Aorta (tissue), 5 donors: Measurements from ENCODE around the gene ENTREP1. TPM values are rescaled to one million over a fixed set of nuclear protein-coding genes. Genes with fewer than 3 reads are reported as not detected.

Experiments used
- ATAC-seq: fragments of 200-7000 bp; cut with Tn5 transposase; one replicate; pipeline ENCODE4 v1.9.1; 2022; ENCODE audit warnings: moderate library complexity; ENCODE audit not compliant: low FRiP score
- DNase-seq, 2 donors: peaks; one replicate each; pipeline ENCODE4 v3.0.0-alpha.2; 2020
- H3K27ac ChIP-seq, 2 donors: one replicate each; pipeline ENCODE4 v1.5.1; 2013; ENCODE audit warnings: low read length in 2 of 2, mild to moderate bottlenecking in 2 of 2, moderate library complexity in 2 of 2, control low read depth in 1 of 2, inconsistent platforms in 1 of 2, low read depth in 1 of 2
- H3K27me3 ChIP-seq, 2 donors: one replicate each; pipeline ENCODE4 v1.6.1; 2013; ENCODE audit warnings: control low read depth in 1 of 2, low read length in 1 of 2, mild to moderate bottlenecking in 1 of 2, moderate library complexity in 1 of 2; ENCODE audit not compliant: insufficient read depth in 2 of 2, control insufficient read depth in 1 of 2
- H3K36me3 ChIP-seq, 2 donors: one replicate each; pipeline ENCODE4 v1.6.1; 2013; ENCODE audit warnings: control low read depth in 1 of 2, low read length in 1 of 2, mild to moderate bottlenecking in 1 of 2; ENCODE audit not compliant: insufficient read depth in 2 of 2, control insufficient read depth in 1 of 2
- H3K4me1 ChIP-seq, 2 donors: one replicate each; pipeline ENCODE4 v1.6.1; 2013; ENCODE audit warnings: low read length in 2 of 2, control low read depth in 1 of 2, mild to moderate bottlenecking in 1 of 2, moderate library complexity in 1 of 2; ENCODE audit not compliant: insufficient read depth in 2 of 2, control insufficient read depth in 1 of 2
- H3K4me3 ChIP-seq, 2 donors: one replicate each; pipeline ENCODE4 v1.5.1; 2013; ENCODE audit warnings: low read length in 2 of 2, control low read depth in 1 of 2, mild to moderate bottlenecking in 1 of 2
- H3K9me3 ChIP-seq: one replicate; pipeline ENCODE4 v1.6.1; 2013; ENCODE audit warnings: mild to moderate bottlenecking, low read length; ENCODE audit not compliant: control insufficient read depth
- WGBS, 2 donors: extraction: QIAGEN DNeasy Blood & Tissue Kit; methylation state at CpG; one replicate each; pipeline ENCODE4 v1.1.7; 2013; 5-methylcytosine and 5-hydroxymethylcytosine counted together
- intact Hi-C, 2 donors: fragments of 100-400 bp; cut with DNase I; formaldehyde crosslinking; loops; one replicate each; pipeline versions ENCODE4 v1.14.2 to v1.15.0; 2022
- polyA plus RNA-seq, 2 donors: library from polyadenylated mRNA; stranded (reverse); fragments of 200-250 nt; gene quantifications; one replicate each; pipeline ENCODE4 v1.2.3, GENCODE V29; 2013
- total RNA-seq, 2 donors: library from RNA; stranded (reverse); fragmentation: NEBNext Ultra II Directional; extraction: Animal tissue kit (Norgen Biotek cat#: 25700); gene quantifications; one replicate each; pipeline ENCODE4 v1.2.1, GENCODE V29; 2021
- donor health status: healthy with polysubstance abuse.
- donor health status: Bipolar disorder and iron deficiency.
- donor health status: DM: no; HTN: no; CAD: no.
- donor health status: DM: no; HTN: no; CAD: no.
- donor health status: DM: yes; HTN: yes; CAD: no.

The ENTREP1 gene
- total and polyA plus RNA-seq, 4 donors: 0.25 to 5.7 (median 3.1) TPM

DNA sequence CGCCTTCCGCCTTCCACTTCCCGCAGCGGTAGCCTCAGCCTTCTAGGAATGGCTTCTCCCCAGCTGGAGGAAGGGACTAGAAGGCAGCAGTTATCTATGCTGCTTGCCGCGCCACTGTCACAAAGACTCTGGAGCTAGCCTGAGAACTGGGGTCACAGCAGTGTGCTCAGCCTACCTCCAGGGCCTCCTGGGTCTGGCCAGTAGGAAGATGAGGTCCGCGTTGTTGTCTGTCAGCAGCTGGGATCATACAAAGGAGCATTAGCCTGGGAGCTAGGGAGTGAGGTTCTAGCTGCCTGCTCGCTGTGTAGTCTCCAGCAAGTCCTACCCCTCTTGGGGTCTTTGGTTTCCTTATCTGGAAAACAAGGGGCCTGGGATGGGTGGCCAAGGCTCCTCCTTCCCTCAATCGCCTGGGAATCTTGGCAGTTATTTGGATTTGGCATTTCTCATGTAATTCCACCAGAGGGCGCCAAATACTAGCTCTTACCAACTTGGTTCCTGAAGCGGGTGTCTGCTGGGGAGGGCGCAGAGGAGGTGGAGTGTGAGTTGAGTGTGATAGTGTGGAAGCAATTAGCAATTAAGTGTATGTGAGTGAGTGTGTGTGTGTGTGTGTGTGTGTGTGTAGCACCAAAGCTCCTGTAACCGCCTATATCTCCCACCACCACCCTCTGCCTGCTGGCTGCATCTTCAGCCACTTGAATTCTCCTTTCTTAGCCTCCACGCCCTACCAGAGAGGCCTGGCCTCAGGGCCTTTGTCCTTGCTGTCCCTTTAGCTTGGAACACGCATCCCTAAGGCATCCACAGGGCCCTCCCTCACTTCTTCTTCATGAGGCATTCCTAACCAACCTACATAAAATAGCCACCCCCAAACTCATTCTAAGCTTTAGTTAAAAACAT lies 97.1 kb downstream of the ENTREP1 start:
- H3K4me3 ChIP-seq: no peak overlapping the region
- no peaks in the 10 kb centered on the region for H3K27me3 ChIP-seq
- H3K27ac ChIP-seq: no peak overlapping the region
- H3K36me3 ChIP-seq: no peaks in the 10 kb centered on the region
- 57 to 59% methylated on average over 16 of the region's 16 CpGs for WGBS, 2 donors
- DNase-seq (peak in 1 of 2 donors; percentile 51), ATAC-seq (peak; percentile 89)
- no peaks in the 10 kb centered on the region for H3K4me1 ChIP-seq
- intact Hi-C loops: loop anchor here (5.0 to 10.0 kb wide), 7 partner anchors 125 to 693 kb away; no protein-coding TSS in a partner anchor
- no peaks in the 10 kb centered on the region for H3K9me3 ChIP-seq

DNA sequence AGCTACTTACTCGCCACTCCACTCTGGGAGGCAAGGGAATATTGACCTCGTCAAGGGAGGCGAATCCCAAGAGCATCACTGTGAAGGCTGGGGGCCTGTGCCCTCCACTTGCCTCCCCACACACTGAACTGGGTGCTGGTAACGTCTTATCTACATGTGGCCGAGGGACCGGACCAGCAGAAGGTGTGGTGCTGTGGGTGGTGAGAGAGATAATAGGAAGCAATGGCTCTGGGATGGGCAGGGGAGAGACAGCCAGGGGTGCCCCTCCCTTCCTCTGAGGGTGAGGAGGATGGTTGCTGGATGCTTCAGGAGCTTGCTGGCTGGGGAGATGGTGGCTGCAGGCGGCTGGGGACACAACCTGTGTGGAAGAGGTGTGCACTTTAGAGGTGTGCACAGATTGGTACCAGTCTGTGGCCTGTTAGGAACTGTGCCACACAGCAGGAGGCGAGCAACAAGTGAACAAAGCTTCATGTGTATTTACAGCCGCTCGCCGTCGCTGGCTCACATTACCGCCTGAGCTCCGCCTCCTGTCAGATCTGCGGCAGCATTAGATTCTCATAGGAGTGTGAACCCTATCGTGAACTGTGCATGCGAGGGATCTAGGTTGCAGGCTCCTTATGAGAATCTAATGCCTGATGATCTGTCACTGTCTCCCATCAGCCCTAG lies 100.3 kb downstream of the ENTREP1 start:
- WGBS, 2 donors: 88 to 93% methylated on average over 17 of the region's 17 CpGs
- Histone ChIP-seq H3K27ac (no peak overlapping the region), H3K9me3 (no peaks in the 10 kb centered on the region), H3K36me3 (no peaks in the 10 kb centered on the region), H3K4me1 (no peaks in the 10 kb centered on the region), H3K27me3 (no peaks in the 10 kb centered on the region), H3K4me3 (no peak overlapping the region)
- ATAC-seq: no peak
- DNase-seq: no peak
- intact Hi-C loops: loop anchor here in 1 of 2 donors (10.0 kb wide), 3 partner anchors 310 to 690 kb away; no protein-coding TSS in a partner anchor

DNA sequence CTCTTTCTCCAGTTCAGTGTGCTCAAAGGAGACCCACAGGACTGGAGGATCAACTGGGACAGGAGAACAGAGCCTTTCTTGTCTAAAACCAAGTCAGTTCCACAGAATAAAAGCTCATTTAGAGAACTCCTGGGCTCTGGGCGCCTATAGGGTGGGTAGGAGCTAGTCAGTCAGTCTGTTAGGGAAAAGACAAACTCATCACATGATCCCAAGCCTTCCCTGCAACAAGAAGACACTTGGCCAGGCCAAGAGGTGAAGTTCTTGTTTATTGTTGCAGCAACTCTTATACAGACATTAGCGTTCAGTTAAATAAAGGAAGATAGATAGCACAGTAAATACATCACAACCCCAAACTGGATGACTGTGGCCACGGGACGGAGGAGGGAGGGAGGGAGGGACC lies 102.3 kb downstream of the ENTREP1 start:
- no peak for DNase-seq
- no peaks in the 10 kb centered on the region for H3K9me3 ChIP-seq
- no peaks in the 10 kb centered on the region for H3K27me3 ChIP-seq
- H3K36me3 ChIP-seq: no peaks in the 10 kb centered on the region
- WGBS, 2 donors: 80 to 81% methylated on average over 4 of the region's 4 CpGs
- no peak overlapping the region for H3K4me3 ChIP-seq
- H3K27ac ChIP-seq: no peak overlapping the region
- intact Hi-C loops: loop anchor here in 1 of 2 donors (10.0 kb wide), 3 partner anchors 308 to 688 kb away; no protein-coding TSS in a partner anchor
- no peaks in the 10 kb centered on the region for H3K4me1 ChIP-seq
- no peak for ATAC-seq

DNA sequence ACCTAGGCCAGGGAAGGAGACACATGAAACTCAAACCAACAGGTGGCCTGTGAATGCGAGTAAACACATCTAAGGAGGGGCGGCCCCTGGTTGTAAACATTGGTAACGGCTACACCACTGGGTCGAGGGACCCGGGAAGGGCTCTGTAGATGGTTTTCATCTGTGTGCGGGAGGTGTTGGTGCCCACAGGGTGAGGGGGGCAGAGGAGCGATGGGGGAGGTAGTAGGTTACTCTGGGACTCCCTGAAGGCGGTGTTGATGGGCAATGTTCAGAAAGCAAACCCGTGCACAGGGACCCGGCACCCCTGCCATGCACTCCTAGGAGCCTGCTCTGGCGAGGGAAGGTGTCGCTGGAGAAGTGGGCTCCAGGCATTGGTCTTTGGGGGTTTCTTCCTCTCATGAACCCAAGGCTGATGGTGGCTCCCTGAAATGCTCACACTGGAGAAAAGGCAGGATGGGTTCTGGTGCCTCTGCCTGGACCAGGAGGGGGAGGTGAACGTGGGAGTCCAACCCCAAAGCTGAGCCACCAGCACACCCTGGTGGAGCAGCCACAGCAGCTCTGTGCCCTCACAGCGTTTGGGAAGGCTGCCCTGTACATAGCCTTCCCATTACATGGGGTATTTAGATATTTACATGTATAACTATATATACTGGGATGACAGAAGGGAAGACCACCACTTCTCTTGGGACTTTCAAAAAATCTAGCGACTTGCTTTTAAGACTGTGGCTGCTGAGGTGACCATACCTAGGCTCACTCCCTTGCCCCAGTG lies 103.2 kb downstream of the ENTREP1 start:
- no peak for ATAC-seq
- H3K27ac ChIP-seq: no peak overlapping the region
- DNase-seq: no peak
- intact Hi-C loops: loop anchor here in 1 of 2 donors (10.0 kb wide), 3 partner anchors 307 to 687 kb away; no protein-coding TSS in a partner anchor
- H3K36me3 ChIP-seq: no peaks in the 10 kb centered on the region
- H3K27me3 ChIP-seq: no peaks in the 10 kb centered on the region
- H3K9me3 ChIP-seq: no peaks in the 10 kb centered on the region
- WGBS, 2 donors: 95 to 97% methylated on average over 15 of the region's 15 CpGs
- H3K4me1 ChIP-seq: no peaks in the 10 kb centered on the region
- H3K4me3 ChIP-seq: no peak overlapping the region

DNA sequence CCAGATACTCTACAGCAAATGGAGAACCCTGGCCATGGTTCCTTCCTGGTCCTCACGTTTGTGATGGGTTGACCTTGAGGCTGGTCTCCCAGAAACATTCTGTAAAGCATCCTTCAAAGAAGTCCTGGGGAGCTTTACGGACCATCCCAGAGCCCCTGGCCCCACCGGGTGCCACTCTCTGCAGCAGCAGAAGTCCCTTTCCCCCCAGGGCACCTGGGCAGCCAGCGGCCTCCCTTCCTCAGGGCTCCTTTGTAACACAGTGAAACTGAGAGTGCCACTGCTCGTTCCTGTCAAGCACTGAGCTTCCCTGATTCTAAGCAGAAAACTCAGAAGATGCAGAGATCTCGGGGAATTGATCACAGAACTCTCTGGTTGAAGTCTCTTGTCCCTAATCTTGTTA lies 104.3 kb downstream of the ENTREP1 start:
- H3K27me3 ChIP-seq: no peaks in the 10 kb centered on the region
- no peak for ATAC-seq
- no peak for DNase-seq
- intact Hi-C loops: loop anchor here in 1 of 2 donors (10.0 kb wide), 3 partner anchors 306 to 686 kb away; no protein-coding TSS in a partner anchor
- H3K27ac ChIP-seq: no peak overlapping the region
- no peaks in the 10 kb centered on the region for H3K9me3 ChIP-seq
- WGBS, 2 donors: 89 to 93% methylated on average over 6 of the region's 6 CpGs
- no peaks in the 10 kb centered on the region for H3K4me1 ChIP-seq
- no peaks in the 10 kb centered on the region for H3K36me3 ChIP-seq
- H3K4me3 ChIP-seq: no peak overlapping the region

DNA sequence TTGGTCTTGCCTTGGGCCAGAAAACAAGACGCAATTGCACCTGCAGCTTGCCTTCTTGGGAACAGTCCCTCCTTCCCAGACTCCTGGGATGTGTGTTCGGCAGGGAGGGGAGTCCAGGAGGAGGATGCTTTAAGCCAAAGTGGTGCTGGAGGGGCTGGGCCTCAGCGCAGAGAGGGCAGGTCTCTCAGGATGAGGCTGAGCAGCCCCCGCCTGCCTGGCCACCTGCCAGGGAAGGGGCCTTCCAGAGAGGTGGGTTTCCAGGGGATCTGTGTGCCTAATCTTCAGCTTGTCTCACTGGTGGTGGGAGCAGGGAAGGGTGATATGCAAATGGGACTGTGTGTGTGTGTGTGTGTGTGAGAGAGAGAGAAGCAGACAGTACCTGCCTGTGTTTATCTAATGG lies 105.2 kb downstream of the ENTREP1 start:
- 88 to 93% methylated on average over 4 of the region's 4 CpGs for WGBS, 2 donors
- DNase-seq (no peak), ATAC-seq (no peak)
- H3K4me1 ChIP-seq: no peaks in the 10 kb centered on the region
- intact Hi-C loops: no loop called here
- no peak overlapping the region for H3K4me3 ChIP-seq
- H3K36me3 ChIP-seq: no peaks in the 10 kb centered on the region
- no peaks in the 10 kb centered on the region for H3K27me3 ChIP-seq
- no peaks in the 10 kb centered on the region for H3K9me3 ChIP-seq
- H3K27ac ChIP-seq: no peak overlapping the region

DNA sequence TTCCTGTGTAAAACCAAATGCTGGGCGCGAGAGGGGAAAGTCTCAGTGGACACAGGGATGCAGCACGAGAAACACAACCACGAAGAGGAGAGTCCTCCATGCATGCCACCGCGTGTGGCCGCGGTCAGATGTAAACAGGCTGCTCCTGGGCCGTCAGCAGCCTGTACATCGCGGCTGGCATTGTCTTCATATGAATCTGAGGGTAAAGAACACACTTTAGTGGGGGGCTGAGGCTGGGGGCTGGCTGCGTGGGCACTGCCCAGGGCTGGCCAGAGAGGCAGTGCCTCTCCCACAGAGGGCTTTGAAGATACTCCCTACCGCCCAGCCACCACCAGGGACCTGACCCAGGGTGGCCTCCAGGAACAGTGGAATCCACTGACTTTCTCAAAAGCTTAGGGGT lies 106.2 kb downstream of the ENTREP1 start:
- ATAC-seq (no peak), DNase-seq (no peak)
- Histone ChIP-seq H3K4me3 (no peak overlapping the region), H3K36me3 (no peaks in the 10 kb centered on the region), H3K4me1 (no peaks in the 10 kb centered on the region), H3K9me3 (no peaks in the 10 kb centered on the region), H3K27ac (no peak overlapping the region), H3K27me3 (no peaks in the 10 kb centered on the region)
- 92 to 96% methylated on average over 13 of the region's 13 CpGs for WGBS, 2 donors
- intact Hi-C loops: no loop called here

DNA sequence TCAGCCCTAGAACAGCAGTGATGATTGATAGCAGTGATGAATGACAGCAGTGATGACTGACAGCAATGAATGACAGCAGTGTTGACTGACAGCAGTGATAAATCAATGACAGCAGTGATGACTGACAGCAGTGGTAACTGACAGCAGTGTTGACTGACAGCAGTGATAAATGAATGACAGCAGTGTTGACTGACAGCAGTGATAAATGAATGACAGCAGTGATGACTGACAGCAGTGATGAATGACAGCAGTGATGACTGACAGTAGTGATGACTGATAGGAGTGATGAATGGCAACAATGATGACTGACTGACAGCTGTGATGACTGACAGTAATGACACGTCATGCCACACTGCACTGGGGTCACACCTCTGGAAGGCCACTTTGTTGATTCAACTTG lies 106.8 kb downstream of the ENTREP1 start:
- intact Hi-C loops: no loop called here
- Histone ChIP-seq H3K27me3 (no peaks in the 10 kb centered on the region), H3K9me3 (no peaks in the 10 kb centered on the region), H3K4me3 (no peak overlapping the region), H3K36me3 (no peaks in the 10 kb centered on the region), H3K4me1 (no peaks in the 10 kb centered on the region), H3K27ac (no peak overlapping the region)
- no peak for DNase-seq
- 85 to 95% methylated on average over 1 of the region's 1 CpG for WGBS, 2 donors
- no peak for ATAC-seq
